ENCODE results near the gene COL23A1. TPM values are rescaled to one million over a fixed set of nuclear protein-coding genes. Genes with fewer than 3 reads are reported as not detected.

COL23A1 gene
- total and polyA plus RNA-seq, 5 donors from 2014 or later: not detected

DNA sequence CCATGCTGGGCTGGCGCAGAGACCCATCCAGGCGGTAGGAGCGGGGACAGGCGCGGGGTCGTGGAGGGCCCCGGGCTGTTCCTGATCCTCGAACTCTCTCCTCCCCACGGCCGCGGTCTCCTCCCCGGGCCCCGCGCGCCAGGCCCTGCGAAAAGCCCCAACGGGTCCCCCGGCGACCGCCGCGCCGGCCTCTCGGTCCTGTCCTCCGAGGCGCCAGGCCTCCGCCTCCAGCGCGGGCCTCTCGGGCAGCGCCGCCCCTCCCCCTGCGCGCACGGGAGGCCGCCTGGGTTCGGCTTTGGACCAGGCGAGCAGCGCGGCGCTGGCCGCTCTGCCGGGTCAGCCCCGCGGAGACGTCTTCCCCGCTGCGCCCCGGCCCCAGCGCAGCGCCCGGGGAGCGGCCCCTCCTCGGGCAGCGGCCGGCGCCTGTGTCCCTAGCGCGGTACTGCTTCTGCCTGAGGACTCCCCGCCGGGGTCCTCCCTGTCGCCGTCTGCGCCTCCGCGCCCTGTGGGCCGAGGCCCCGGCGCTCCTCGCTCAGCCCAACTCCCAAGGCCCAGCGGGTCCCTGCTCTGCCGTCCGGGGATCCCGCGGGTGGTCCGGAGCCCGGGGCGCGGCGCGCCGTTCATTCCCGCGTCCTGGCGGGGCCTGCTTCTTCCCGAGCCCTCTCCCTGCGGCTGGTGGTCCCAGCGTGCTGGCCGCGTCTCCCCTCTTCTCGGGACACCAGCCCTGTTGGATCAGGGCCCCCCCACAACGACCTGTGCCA, 13.4 kb downstream of the COL23A1 start:
- ATAC-seq (ENCODE audit: low read depth in 2 of 2): no peak
- DNase-seq: no peak
- H3K27ac Mint-ChIP-seq: no peak overlapping the region
- no peaks in the 10 kb centered on the region for H3K4me1 Mint-ChIP-seq
- peaks cover 24% of the 10 kb centered on the region for H3K27me3 Mint-ChIP-seq
- Histone ChIP-seq H3K27me3 (ENCODE audit: control insufficient read depth, insufficient read depth, low read length) (peaks cover 5% of the 10 kb centered on the region), H3K4me1 (ENCODE audit: control insufficient read depth, insufficient read depth, low read length, poor library complexity, severe bottlenecking) (no peaks in the 10 kb centered on the region), H3K4me3 (ENCODE audit: low read depth, low read length) (no peak overlapping the region), H3K36me3 (ENCODE audit: control insufficient read depth, insufficient read depth, low read length) (no peaks in the 10 kb centered on the region), H3K9me3 (ENCODE audit: control insufficient read depth in 2 of 2, low read length in 2 of 2) (no peaks in the 10 kb centered on the region), H3K27ac (ENCODE audit: insufficient read depth, low read length, poor library complexity, severe bottlenecking) (no peak overlapping the region)
- H3K36me3 Mint-ChIP-seq: peaks cover 3% of the 10 kb centered on the region
- H3K9me3 Mint-ChIP-seq: peaks cover 0 to 10% (median 4%) of the 10 kb centered on the region in 7 donors
- no peak overlapping the region for H3K4me3 Mint-ChIP-seq

DNA sequence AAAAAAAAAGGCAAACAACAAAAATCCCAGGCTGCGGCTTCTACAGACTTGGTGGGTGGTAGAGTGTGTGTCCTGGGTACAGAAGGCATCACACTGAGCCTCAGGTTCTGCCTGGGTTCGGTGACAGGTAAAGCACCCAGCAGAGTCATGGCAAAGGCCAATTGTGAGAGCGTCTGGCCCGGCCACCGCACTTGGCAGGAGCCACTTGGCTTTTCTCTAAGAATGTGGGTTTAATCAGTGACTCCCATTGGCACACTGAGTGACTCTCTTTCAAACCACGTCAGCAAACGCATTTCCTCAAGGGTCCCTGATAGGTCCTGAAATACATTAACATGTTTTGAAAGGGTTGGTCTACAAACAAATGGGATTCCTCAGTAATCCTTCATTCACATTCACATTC, 17.0 kb downstream of the COL23A1 start:
- H3K4me3 ChIP-seq (ENCODE audit: low read depth, low read length): no peak overlapping the region
- Mint-ChIP-seq H3K27me3 (peaks cover 11% of the 10 kb centered on the region), H3K9me3 (peaks cover 0 to 10% (median 4%) of the 10 kb centered on the region in 7 donors), H3K4me1 (no peaks in the 10 kb centered on the region), H3K36me3 (peaks cover 3% of the 10 kb centered on the region), H3K27ac (no peak overlapping the region), H3K4me3 (no peak overlapping the region)
- no peak overlapping the region for H3K27ac ChIP-seq (ENCODE audit: insufficient read depth, low read length, poor library complexity, severe bottlenecking)
- H3K9me3 ChIP-seq (ENCODE audit: control insufficient read depth in 2 of 2, low read length in 2 of 2): no peaks in the 10 kb centered on the region
- ATAC-seq (ENCODE audit: low read depth in 2 of 2): no peak
- H3K4me1 ChIP-seq (ENCODE audit: control insufficient read depth, insufficient read depth, low read length, poor library complexity, severe bottlenecking): no peaks in the 10 kb centered on the region
- no peaks in the 10 kb centered on the region for H3K36me3 ChIP-seq (ENCODE audit: control insufficient read depth, insufficient read depth, low read length)
- no peak for DNase-seq
- H3K27me3 ChIP-seq (ENCODE audit: control insufficient read depth, insufficient read depth, low read length): peaks cover 5% of the 10 kb centered on the region

DNA sequence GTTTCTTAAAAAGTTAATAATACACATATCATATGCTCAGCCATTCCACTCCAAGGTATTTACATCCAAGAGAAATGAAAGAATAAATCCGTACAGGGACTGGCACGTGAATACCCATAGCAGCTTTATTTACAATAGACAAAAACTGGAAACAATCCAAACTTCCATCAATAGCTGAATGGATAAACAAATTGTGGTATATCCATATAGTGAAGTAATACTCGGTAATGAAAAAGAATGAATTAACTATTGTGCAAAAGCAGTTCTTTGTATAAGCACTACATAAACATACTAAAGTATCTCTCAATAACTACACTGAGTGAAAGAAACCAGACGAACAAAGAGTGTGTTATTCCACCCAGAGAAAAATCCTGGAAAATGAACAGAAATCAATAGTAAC, 17.6 kb downstream of the COL23A1 start:
- H3K4me3 ChIP-seq (ENCODE audit: low read depth, low read length): no peak overlapping the region
- H3K36me3 Mint-ChIP-seq: peaks cover 3% of the 10 kb centered on the region
- ATAC-seq (ENCODE audit: low read depth in 2 of 2) (no peak), DNase-seq (no peak)
- no peaks in the 10 kb centered on the region for H3K36me3 ChIP-seq (ENCODE audit: control insufficient read depth, insufficient read depth, low read length)
- H3K4me3 Mint-ChIP-seq: no peak overlapping the region
- no peaks in the 10 kb centered on the region for H3K9me3 ChIP-seq (ENCODE audit: control insufficient read depth in 2 of 2, low read length in 2 of 2)
- no peak overlapping the region for H3K27ac ChIP-seq (ENCODE audit: insufficient read depth, low read length, poor library complexity, severe bottlenecking)
- H3K27me3 ChIP-seq (ENCODE audit: control insufficient read depth, insufficient read depth, low read length): peaks cover 2% of the 10 kb centered on the region
- H3K27me3 Mint-ChIP-seq: peaks cover 7% of the 10 kb centered on the region
- peaks cover 0 to 10% (median 4%) of the 10 kb centered on the region in 7 donors for H3K9me3 Mint-ChIP-seq
- H3K4me1 ChIP-seq (ENCODE audit: control insufficient read depth, insufficient read depth, low read length, poor library complexity, severe bottlenecking): no peaks in the 10 kb centered on the region
- no peak overlapping the region for H3K27ac Mint-ChIP-seq
- H3K4me1 Mint-ChIP-seq: no peaks in the 10 kb centered on the region

DNA sequence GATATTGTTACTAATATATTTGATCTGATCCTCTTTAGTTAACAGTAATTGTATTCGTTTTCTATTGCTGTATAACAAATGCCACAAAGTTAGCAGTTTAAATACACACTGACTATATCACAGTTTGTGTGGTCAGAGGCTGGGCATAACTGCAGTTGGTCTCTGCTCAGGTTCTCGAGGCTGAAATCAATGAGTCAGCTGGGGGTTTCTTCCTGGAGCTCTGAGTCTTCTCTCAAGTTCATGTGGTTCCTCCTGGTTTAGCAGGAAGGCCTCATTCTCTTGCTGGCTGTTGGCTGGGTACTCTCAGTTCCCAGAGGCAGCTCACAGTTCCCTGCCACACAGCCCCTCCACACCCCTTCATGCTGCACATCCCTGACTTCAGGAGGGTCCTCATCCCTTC, 20.7 kb downstream of the COL23A1 start:
- Mint-ChIP-seq H3K27ac (no peak overlapping the region), H3K36me3 (no peaks in the 10 kb centered on the region), H3K4me1 (no peaks in the 10 kb centered on the region), H3K9me3 (peaks cover 0 to 10% (median 4%) of the 10 kb centered on the region in 7 donors), H3K27me3 (peaks cover 15% of the 10 kb centered on the region), H3K4me3 (no peak overlapping the region)
- Histone ChIP-seq H3K27me3 (ENCODE audit: control insufficient read depth, insufficient read depth, low read length) (no peaks in the 10 kb centered on the region), H3K4me3 (ENCODE audit: low read depth, low read length) (no peak overlapping the region), H3K27ac (ENCODE audit: insufficient read depth, low read length, poor library complexity, severe bottlenecking) (no peak overlapping the region), H3K4me1 (ENCODE audit: control insufficient read depth, insufficient read depth, low read length, poor library complexity, severe bottlenecking) (no peaks in the 10 kb centered on the region), H3K9me3 (ENCODE audit: control insufficient read depth in 2 of 2, low read length in 2 of 2) (no peaks in the 10 kb centered on the region), H3K36me3 (ENCODE audit: control insufficient read depth, insufficient read depth, low read length) (no peaks in the 10 kb centered on the region)
- ATAC-seq (ENCODE audit: low read depth in 2 of 2) (no peak), DNase-seq (no peak)

DNA sequence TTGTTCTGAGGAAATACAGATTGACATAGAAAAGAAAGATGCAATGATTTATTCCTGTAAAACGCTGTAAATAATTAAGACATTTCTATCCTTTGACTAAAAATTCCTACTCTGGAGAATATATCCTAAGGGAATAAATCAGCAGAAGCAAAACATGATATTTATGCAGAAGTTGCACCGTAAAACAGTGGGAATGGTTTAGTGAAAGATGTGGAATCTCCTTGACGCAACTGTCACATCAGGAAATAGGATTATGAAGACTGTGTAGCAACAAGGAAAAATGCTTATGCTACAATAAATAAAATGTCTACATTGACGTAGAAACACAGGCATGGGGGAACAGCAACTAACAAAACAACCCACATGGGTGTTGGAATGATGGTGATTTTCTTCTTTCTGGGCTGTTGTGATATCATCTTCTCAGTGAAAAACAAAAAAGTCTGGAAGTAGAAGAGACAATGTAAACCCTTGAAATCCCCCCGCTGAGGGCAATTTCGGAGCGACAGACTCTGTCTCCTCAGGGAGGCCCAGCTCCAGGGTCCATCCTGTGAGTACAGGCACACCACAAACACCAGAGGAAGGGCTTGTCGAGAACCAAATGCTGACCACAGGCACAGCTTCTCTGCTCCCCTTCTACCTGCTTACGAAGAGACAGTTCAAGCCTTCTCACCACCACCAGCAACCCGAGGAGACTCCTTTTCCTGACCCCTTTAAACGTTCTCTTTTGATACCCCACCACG, 25.2 kb downstream of the COL23A1 start:
- no peaks in the 10 kb centered on the region for H3K4me1 ChIP-seq (ENCODE audit: control insufficient read depth, insufficient read depth, low read length, poor library complexity, severe bottlenecking)
- Mint-ChIP-seq H3K4me1 (no peaks in the 10 kb centered on the region), H3K4me3 (no peak overlapping the region), H3K9me3 (peaks cover 0 to 2% (median 0%) of the 10 kb centered on the region in 7 donors), H3K27me3 (peaks cover 31% of the 10 kb centered on the region), H3K27ac (no peak overlapping the region), H3K36me3 (no peaks in the 10 kb centered on the region)
- DNase-seq (no peak), ATAC-seq (ENCODE audit: low read depth in 2 of 2) (no peak)
- no peaks in the 10 kb centered on the region for H3K9me3 ChIP-seq (ENCODE audit: control insufficient read depth in 2 of 2, low read length in 2 of 2)
- H3K4me3 ChIP-seq (ENCODE audit: low read depth, low read length): no peak overlapping the region
- H3K36me3 ChIP-seq (ENCODE audit: control insufficient read depth, insufficient read depth, low read length): no peaks in the 10 kb centered on the region
- no peak overlapping the region for H3K27ac ChIP-seq (ENCODE audit: insufficient read depth, low read length, poor library complexity, severe bottlenecking)
- H3K27me3 ChIP-seq (ENCODE audit: control insufficient read depth, insufficient read depth, low read length): no peaks in the 10 kb centered on the region

DNA sequence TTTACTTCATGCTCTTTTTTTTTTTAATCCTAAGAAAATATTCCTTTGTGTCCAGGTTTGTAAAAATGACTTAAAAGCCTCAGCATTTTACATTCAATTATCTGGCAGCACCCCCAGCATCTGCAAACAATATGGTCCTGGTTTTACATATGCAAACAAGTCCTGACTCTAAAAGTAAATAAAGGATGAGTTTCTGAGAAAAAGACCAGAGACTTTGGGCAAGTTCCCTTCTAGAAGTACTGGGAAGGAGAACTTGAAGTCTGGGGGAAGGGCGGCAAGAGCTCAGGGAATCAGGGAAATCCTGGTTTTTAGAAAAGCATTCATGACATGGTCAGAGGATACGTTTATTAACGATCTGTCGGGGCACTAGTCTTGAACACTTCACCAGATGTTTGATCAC, 25.8 kb downstream of the COL23A1 start:
- Histone ChIP-seq H3K9me3 (ENCODE audit: control insufficient read depth in 2 of 2, low read length in 2 of 2) (no peaks in the 10 kb centered on the region), H3K27ac (ENCODE audit: insufficient read depth, low read length, poor library complexity, severe bottlenecking) (no peak overlapping the region), H3K4me1 (ENCODE audit: control insufficient read depth, insufficient read depth, low read length, poor library complexity, severe bottlenecking) (no peaks in the 10 kb centered on the region), H3K36me3 (ENCODE audit: control insufficient read depth, insufficient read depth, low read length) (no peaks in the 10 kb centered on the region), H3K4me3 (ENCODE audit: low read depth, low read length) (no peak overlapping the region), H3K27me3 (ENCODE audit: control insufficient read depth, insufficient read depth, low read length) (no peaks in the 10 kb centered on the region)
- Mint-ChIP-seq H3K27me3 (peaks cover 32% of the 10 kb centered on the region), H3K27ac (no peak overlapping the region), H3K4me1 (no peaks in the 10 kb centered on the region), H3K36me3 (no peaks in the 10 kb centered on the region), H3K4me3 (no peak overlapping the region), H3K9me3 (peaks cover 0 to 2% (median 0%) of the 10 kb centered on the region in 7 donors)
- no peak for ATAC-seq (ENCODE audit: low read depth in 2 of 2)
- no peak for DNase-seq

DNA sequence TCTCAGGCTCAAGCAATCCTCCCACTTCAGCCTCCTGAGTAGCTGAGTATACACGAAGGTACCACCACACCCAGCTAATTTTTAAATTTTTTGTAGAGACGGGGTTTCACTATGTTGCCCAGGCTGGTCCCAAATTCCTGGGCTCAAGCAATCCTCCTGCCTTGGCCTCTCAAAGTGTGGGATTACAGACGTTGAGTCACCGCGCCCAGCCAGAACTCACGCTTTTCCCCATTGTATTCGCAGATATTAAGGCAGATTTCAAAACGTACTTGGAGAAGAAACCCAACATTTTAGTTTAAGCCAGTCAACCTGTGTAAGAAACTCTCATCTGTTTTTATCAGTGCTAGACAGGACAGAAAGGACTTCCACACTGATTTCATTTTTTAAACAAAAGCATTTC, 26.6 kb downstream of the COL23A1 start:
- H3K27ac Mint-ChIP-seq: no peak overlapping the region
- H3K9me3 Mint-ChIP-seq: peaks cover 0 to 2% (median 0%) of the 10 kb centered on the region in 7 donors
- Histone ChIP-seq H3K27me3 (ENCODE audit: control insufficient read depth, insufficient read depth, low read length) (no peaks in the 10 kb centered on the region), H3K4me1 (ENCODE audit: control insufficient read depth, insufficient read depth, low read length, poor library complexity, severe bottlenecking) (no peaks in the 10 kb centered on the region), H3K9me3 (ENCODE audit: control insufficient read depth in 2 of 2, low read length in 2 of 2) (no peaks in the 10 kb centered on the region), H3K4me3 (ENCODE audit: low read depth, low read length) (no peak overlapping the region), H3K36me3 (ENCODE audit: control insufficient read depth, insufficient read depth, low read length) (no peaks in the 10 kb centered on the region), H3K27ac (ENCODE audit: insufficient read depth, low read length, poor library complexity, severe bottlenecking) (no peak overlapping the region)
- H3K4me1 Mint-ChIP-seq: no peaks in the 10 kb centered on the region
- no peak for ATAC-seq (ENCODE audit: low read depth in 2 of 2)
- no peak for DNase-seq
- no peak overlapping the region for H3K4me3 Mint-ChIP-seq
- peaks cover 32% of the 10 kb centered on the region for H3K27me3 Mint-ChIP-seq
- H3K36me3 Mint-ChIP-seq: no peaks in the 10 kb centered on the region

All from CD4-positive, CD25-positive, alpha-beta regulatory T cell (primary cell).